Measurements from ENCODE around the gene NLGN3.

NLGN3 gene

GRCh38 chrX:71214152-71214551 is 69.5 kb downstream of the NLGN3 start:
- DNase-seq (ENCODE audit: low read depth in 2 of 2) = no peak

- no peak for DNase-seq (ENCODE audit: low read depth in 2 of 2)
Observed at GRCh38 chrX:71214604-71215337, 70.1 kb downstream of the NLGN3 start.

GRCh38 chrX:71215338-71215912 is 70.8 kb downstream of the NLGN3 start:
- no peak for DNase-seq (ENCODE audit: low read depth in 2 of 2)

GRCh38 chrX:71216485-71216884 is 71.8 kb downstream of the NLGN3 start:
- DNase-seq (ENCODE audit: low read depth in 2 of 2) = no peak

GRCh38 chrX:71217298-71217697 is 72.7 kb downstream of the NLGN3 start:
- DNase-seq (ENCODE audit: low read depth in 2 of 2) = no peak

Data from stimulated activated CD4-positive, alpha-beta T cell treated with anti-CD3 and anti-CD28 coated beads, Interleukin-4, amount 100 ng/mL, for 48 hours (primary cell).